K562 (cell line): ENCODE measurements around the gene C18orf63. TPM values are rescaled to one million over a fixed set of nuclear protein-coding genes. Genes with fewer than 3 reads are reported as not detected.

ENCODE experiments used
- ATAC-seq: fragments of 200-7000 bp; cut with Tn5 transposase; 3 replicates; pipeline ENCODE4 v1.9.1; 2020; ENCODE audit warnings: moderate library complexity
- BruUV-seq: library from RNA; stranded (reverse); fragments of 400-500 nt; replicated peaks from 2 replicates; lab custom pipeline; 2021; lab: Mats Ljungman, UMichigan
- CTCF ChIA-PET: fragments of 300-600 bp; formaldehyde crosslinking; extraction: SDS; loops from one replicate; lab custom pipeline; 2021; ENCODE audit warnings: low intra/inter-chr PET ratio; lab: Yijun Ruan, JAX
- POLR2A ChIA-PET: fragments of 300-600, 350-650 bp; sonication (Branson Sonifier 250); formaldehyde crosslinking; extraction: SDS; loops from one replicate; lab custom pipeline; 2021; ENCODE audit warnings: antibody characterized with exemption, inconsistent platforms; lab: Yijun Ruan, JAX
- DNase-seq, 4 experiments: peaks; one replicate each; pipeline versions ENCODE4 v3.0.0 to v3.0.0-alpha.2; 2011 to 2018; ENCODE audit warnings: low spot score in 3 of 4, mixed read lengths in 3 of 4; ENCODE audit errors: extremely low read depth in 1 of 4
- FAIRE-seq: peaks from 2 replicates; lab custom pipeline; 2011; peaks lifted over from hg19 to GRCh38; lab: Jason Lieb, UNC
- H2AFZ ChIP-seq: 2 replicates; pipeline ENCODE4 v1.6.0; 2011; ENCODE audit warnings: low read depth, low read length, control low read depth, inconsistent platforms
- H3K27ac ChIP-seq: fragments of 200-600 bp; 3 replicates; pipeline ENCODE4 v1.8.0; 2011; ENCODE audit warnings: low read depth, mild to moderate bottlenecking, control low read depth, inconsistent platforms, low read length, moderate library complexity, mixed read lengths; ENCODE audit errors: extremely low read depth
- H3K27me3 ChIP-seq, 2 experiments: fragments of 300-600 bp in 1 of 2; 2 replicates in 1 of 2; 3 replicates in 1 of 2; pipeline versions ENCODE4 v1.6.0 to v1.8.0; 2011; ENCODE audit warnings: inconsistent platforms in 2 of 2, low read length in 2 of 2, mild to moderate bottlenecking in 1 of 2, mixed read lengths in 1 of 2, moderate library complexity in 1 of 2; ENCODE audit not compliant: control insufficient read depth in 2 of 2, insufficient read depth in 2 of 2
- H3K36me3 ChIP-seq: fragments of 300-600 bp; 3 replicates; pipeline ENCODE4 v1.8.0; 2011; ENCODE audit warnings: mild to moderate bottlenecking, low read length, inconsistent platforms; ENCODE audit not compliant: control insufficient read depth, insufficient read depth
- H3K4me1 ChIP-seq, 2 experiments: fragments of 200-600 bp in 1 of 2; replicated peaks in 1 of 2; 2 replicates in 1 of 2; 3 replicates in 1 of 2; pipeline versions ENCODE4 v1.5.1 to v1.8.0; 2011; ENCODE audit warnings: inconsistent platforms in 2 of 2, low read length in 2 of 2, mild to moderate bottlenecking in 1 of 2, mixed read lengths in 1 of 2, moderate library complexity in 1 of 2; ENCODE audit not compliant: control insufficient read depth in 2 of 2, insufficient read depth in 2 of 2
- H3K4me2 ChIP-seq: 2 replicates; pipeline ENCODE4 v1.6.1; 2011; ENCODE audit warnings: low read length, control low read depth, inconsistent platforms, mixed read lengths; ENCODE audit not compliant: insufficient read depth
- H3K4me3 ChIP-seq: fragments of 200-600 bp; sonication (generic), shearing (Covaris generic); 2 replicates; pipeline ENCODE4 v1.5.1; 2016; ENCODE audit warnings: control low read depth, inconsistent platforms
- H3K79me2 ChIP-seq: fragments of 200-600 bp; 3 replicates; pipeline ENCODE4 v1.8.0; 2011; ENCODE audit warnings: low read length, inconsistent platforms; ENCODE audit not compliant: control insufficient read depth, insufficient read depth
- H3K9ac ChIP-seq, 2 experiments: 2 replicates each; pipeline versions ENCODE4 v1.6.0 to v1.6.1; 2011; ENCODE audit warnings: low read depth in 2 of 2, low read length in 2 of 2, control low read depth in 1 of 2, inconsistent platforms in 1 of 2, mild to moderate bottlenecking in 1 of 2, mixed read lengths in 1 of 2; ENCODE audit not compliant: insufficient read depth in 1 of 2
- H3K9me1 ChIP-seq: one replicate; pipeline ENCODE4 v1.6.0; 2011; ENCODE audit warnings: inconsistent platforms, mild to moderate bottlenecking, low read length, moderate library complexity; ENCODE audit not compliant: control insufficient read depth, insufficient read depth
- H3K9me3 ChIP-seq: replicated peaks from 2 replicates; pipeline ENCODE4 v1.5.1; 2011; ENCODE audit warnings: low read depth, low read length, inconsistent platforms; ENCODE audit not compliant: control insufficient read depth, insufficient read depth
- H4K20me1 ChIP-seq: replicated peaks from 2 replicates; pipeline ENCODE4 v1.6.1; 2011; ENCODE audit warnings: low read length, inconsistent platforms, mixed read lengths; ENCODE audit not compliant: control insufficient read depth, insufficient read depth
- BCL6 ChIP-seq: fragments of 250-450 bp; sonication (Bioruptor Pico); IDR thresholded peaks from 2 replicates; pipeline ENCODE4 v1.4.0; 2020
- CEBPG ChIP-seq, 3 experiments: fragments of 200-800 bp in 1 of 3; sonication (Bioruptor generic) in 1 of 3; sonication (generic) in 1 of 3; formaldehyde crosslinking in 1 of 3; IDR thresholded peaks in 2 of 3; conservative IDR thresholded peaks in 1 of 3; 2 replicates each; pipeline versions ENCODE4 v1.6.1 to v1.8.0; 2016 to 2022; ENCODE audit warnings: missing compliant biosample characterization in 2 of 3, missing genetic modification characterization in 2 of 3, mild to moderate bottlenecking in 1 of 3, missing genetic modification reagents in 1 of 3
- CTBP1 ChIP-seq: fragments of 450-650 bp; IDR thresholded peaks from 2 replicates; pipeline ENCODE4 v1.6.1; 2016; ENCODE audit warnings: borderline replicate concordance
- CTCF ChIP-seq, 3 experiments: IDR thresholded peaks in 2 of 3; conservative IDR thresholded peaks in 1 of 3; 2 replicates each; pipeline ENCODE4 v1.5.1; 2011 to 2012; ENCODE audit warnings: low read length in 3 of 3, mild to moderate bottlenecking in 3 of 3, control low read depth in 2 of 3, improper control_type of control experiment in 1 of 3, inconsistent platforms in 1 of 3, low read depth in 1 of 3, mixed read lengths in 1 of 3, moderate library complexity in 1 of 3; ENCODE audit not compliant: insufficient read depth in 2 of 3
- ERF ChIP-seq: fragments of 450-650 bp; formaldehyde crosslinking; IDR thresholded peaks from 2 replicates; pipeline ENCODE4 v1.4.0; 2020; ENCODE audit warnings: mild to moderate bottlenecking, mixed read lengths
- FOXK1 ChIP-seq: sonication (generic); formaldehyde crosslinking; IDR thresholded peaks from 2 replicates; pipeline ENCODE4 v1.8.0; 2022; ENCODE audit warnings: missing genetic modification reagents, mild to moderate bottlenecking, borderline replicate concordance
- HDAC6 ChIP-seq: IDR thresholded peaks from 2 replicates; pipeline ENCODE4 v1.6.1; 2012; ENCODE audit warnings: low read depth, mild to moderate bottlenecking, control low read depth, inconsistent platforms, low read length, moderate library complexity
- HMGXB4 ChIP-seq: sonication (generic); formaldehyde crosslinking; IDR thresholded peaks from 2 replicates; pipeline ENCODE4 v1.8.1; 2023; ENCODE audit warnings: mild to moderate bottlenecking, missing genetic modification reagents
- IRF2 ChIP-seq: sonication (generic); formaldehyde crosslinking; IDR thresholded peaks from 2 replicates; pipeline ENCODE4 v1.8.1; 2022; ENCODE audit warnings: mild to moderate bottlenecking, missing genetic modification reagents
- MEF2A ChIP-seq: IDR thresholded peaks from 2 replicates; pipeline ENCODE4 v1.6.1; 2011; ENCODE audit warnings: low read depth, mild to moderate bottlenecking, low read length, moderate library complexity; ENCODE audit not compliant: control insufficient read depth
- NFE2L1 ChIP-seq: fragments of 450-650 bp; IDR thresholded peaks from 2 replicates; pipeline ENCODE4 v1.6.1; 2016; ENCODE audit warnings: missing genetic modification characterization, low read depth, mild to moderate bottlenecking, missing compliant biosample characterization, moderate library complexity, borderline replicate concordance
- SPI1 ChIP-seq: IDR thresholded peaks from 2 replicates; pipeline ENCODE4 v1.6.1; 2011; ENCODE audit warnings: low read depth, low read length, control low read depth, borderline replicate concordance
- TFAM ChIP-seq: fragments of 250-450 bp; sonication (Bioruptor Pico); conservative IDR thresholded peaks from 2 replicates; pipeline ENCODE4 v1.5.0; 2021; ENCODE audit warnings: mild to moderate bottlenecking, moderate library complexity
- ZNF133 ChIP-seq: fragments of 250-450 bp; sonication (Bioruptor Pico); IDR thresholded peaks from 2 replicates; pipeline ENCODE4 v1.4.0; 2020; ENCODE audit warnings: mild to moderate bottlenecking
- ZNF253 ChIP-seq: fragments of 250-450 bp; sonication (Bioruptor Pico); conservative IDR thresholded peaks from 2 replicates; pipeline ENCODE4 v1.6.1; 2021; ENCODE audit warnings: mild to moderate bottlenecking
- ZNF639 ChIP-seq, 2 experiments: fragments of 200-800 bp in 1 of 2; sonication (Bioruptor generic) in 1 of 2; sonication (generic) in 1 of 2; formaldehyde crosslinking in 1 of 2; IDR thresholded peaks in 1 of 2; conservative IDR thresholded peaks in 1 of 2; 2 replicates each; pipeline versions ENCODE4 v1.5.0 to v1.6.1; 2016 to 2020; ENCODE audit warnings: missing compliant biosample characterization in 1 of 2, missing genetic modification characterization in 1 of 2, missing genetic modification reagents in 1 of 2
- WGBS: fragments of 100-300 bp; shearing (Covaris generic); methylation state at CpG from one replicate; pipeline ENCODE4 v1.1.6; 2016; ENCODE audit warnings: low coverage, mixed read lengths; ENCODE audit not compliant: insufficient coverage; ENCODE audit errors: missing lambda C conversion rate; 5-methylcytosine and 5-hydroxymethylcytosine counted together
- in situ Hi-C: fragments of 300-500 bp; cut with MboI; formaldehyde crosslinking; loops from 4 replicates; pipeline ENCODE4 v1.15.0; 2018; ENCODE audit warnings: inconsistent platforms, mixed read lengths
- intact Hi-C: fragments of 100-400 bp; cut with micrococcal nuclease; formaldehyde crosslinking; loops from 2 replicates; pipeline ENCODE4 v1.14.2; 2022
- polyA plus RNA-seq, 8 experiments: library from polyadenylated mRNA; depleted of rRNA in 4 of 8; stranded (reverse) in 5 of 8; unstranded in 3 of 8; fragments of >200 nt; fragmentation: Nextera tagmentation in 2 of 8; fragmentation: Illumina TruSeq in 1 of 8; extraction: Ambion mirVana in 2 of 8; extraction: Trizol in 1 of 8; gene quantifications; 2 replicates each; pipeline versions ENCODE4 v1.2.1 to v1.2.3, GENCODE V29; 2011 to 2014; ENCODE audit warnings: inconsistent platforms in 1 of 8, missing spikeins in 1 of 8
- total RNA-seq, 7 experiments: library from RNA; depleted of rRNA in 6 of 7; stranded (reverse); fragments of >200 nt in 6 of 7; fragmentation: Illumina TruSeq in 2 of 7; extraction: Trizol in 2 of 7; gene quantifications; 2 replicates each; pipeline versions ENCODE4 v1.2.1 to v1.2.3, GENCODE V29; 2011 to 2021; ENCODE audit warnings: low replicate concordance in 1 of 7

C18orf63 gene
- total and polyA plus RNA-seq, 9 of the 15 experiments (the other 6 are each of a cell fraction or from before 2014, with no cell fraction given) = not detected

GRCh38 chr18:74351354-74351753 is 35.7 kb downstream of the C18orf63 start:
- POLR2A ChIA-PET = interaction anchor here (1.0 kb wide), 1 partner anchor 200 kb away, joined by 5 read pairs; no protein-coding TSS in a partner anchor
- TF ChIP-seq BCL6 (CRISPR knock-in tag) (no peak), CTBP1 (0 out of 2 replicates have a peak, but pooled peaks have one; percentile 40), FOXK1 (no peak), ZNF639 (CRISPR knock-in tag; conservative IDR thresholded peaks at IDR 0.05 in 1 of 2, IDR thresholded peaks at IDR 0.05 in 1 of 2) (no peak), SPI1 (peak; percentile 90), ZNF253 (CRISPR knock-in tag) (no peak), CEBPG (CRISPR knock-in tag; IDR thresholded peaks at IDR 0.05) (no peak), CEBPG (tag; conservative IDR thresholded peaks at IDR 0.05 in 1 of 2, IDR thresholded peaks at IDR 0.05 in 1 of 2) (no peak), CTCF (IDR thresholded peaks at IDR 0.05 in 2 of 3, conservative IDR thresholded peaks at IDR 0.05 in 1 of 3; ENCODE audit: insufficient read depth in 2 of 3, low read depth in 1 of 3, low read length in 3 of 3) (no peak), TFAM (CRISPR knock-in tag) (no peak), ERF (CRISPR knock-in tag) (no peak), IRF2 (CRISPR knock-in tag) (no peak), NFE2L1 (tag) (no peak), MEF2A (no peak), HMGXB4 (CRISPR knock-in tag) (no peak), ZNF133 (CRISPR knock-in tag) (no peak), HDAC6 (no peak)

More at GRCh38 chr18:74351354-74351753, 35.7 kb downstream of the C18orf63 start:
- intact Hi-C loops = loop anchor here (5.0 kb wide), 1 partner anchor 126 kb away; no protein-coding TSS in a partner anchor
- no peak overlapping the region for H3K9ac ChIP-seq
- no peaks in the 10 kb centered on the region; a peak in 1 of 5 replicates for H3K27me3 ChIP-seq
- no peak overlapping the region for H3K4me3 ChIP-seq
- in situ Hi-C loops = loop anchor here (25.0 kb wide), 1 partner anchor 2011 kb away; no protein-coding TSS in a partner anchor
- no peak for ATAC-seq
- no peak for DNase-seq
- no peak overlapping the region for H3K27ac ChIP-seq
- H3K79me2 ChIP-seq = no peaks in the 10 kb centered on the region
- CTCF ChIA-PET = no interaction called here
- no peaks in the 10 kb centered on the region for H4K20me1 ChIP-seq
- H2AFZ ChIP-seq = no peak overlapping the region
- no TSS peak for BruUV-seq
- H3K4me2 ChIP-seq = no peak overlapping the region
- H3K36me3 ChIP-seq = no peaks in the 10 kb centered on the region
- H3K4me1 ChIP-seq = no peaks in the 10 kb centered on the region
- no peaks in the 10 kb centered on the region for H3K9me1 ChIP-seq
- 0% methylated on average over 1 of the region's 1 CpG for WGBS
- no peaks in the 10 kb centered on the region for H3K9me3 ChIP-seq
- FAIRE-seq = no peak
